NT2/D1 (cell line): ENCODE data around the gene BBS9.

Source experiments
- YY1 ChIP-seq: IDR thresholded peaks from 2 replicates; pipeline ENCODE4 v1.6.1; 2011; ENCODE audit not compliant: insufficient read length, insufficient read depth
- ZNF274 ChIP-seq: IDR thresholded peaks from 2 replicates; pipeline ENCODE4 v1.6.1; 2011; ENCODE audit warnings: mild to moderate bottlenecking, low read depth, low read length

DNA sequence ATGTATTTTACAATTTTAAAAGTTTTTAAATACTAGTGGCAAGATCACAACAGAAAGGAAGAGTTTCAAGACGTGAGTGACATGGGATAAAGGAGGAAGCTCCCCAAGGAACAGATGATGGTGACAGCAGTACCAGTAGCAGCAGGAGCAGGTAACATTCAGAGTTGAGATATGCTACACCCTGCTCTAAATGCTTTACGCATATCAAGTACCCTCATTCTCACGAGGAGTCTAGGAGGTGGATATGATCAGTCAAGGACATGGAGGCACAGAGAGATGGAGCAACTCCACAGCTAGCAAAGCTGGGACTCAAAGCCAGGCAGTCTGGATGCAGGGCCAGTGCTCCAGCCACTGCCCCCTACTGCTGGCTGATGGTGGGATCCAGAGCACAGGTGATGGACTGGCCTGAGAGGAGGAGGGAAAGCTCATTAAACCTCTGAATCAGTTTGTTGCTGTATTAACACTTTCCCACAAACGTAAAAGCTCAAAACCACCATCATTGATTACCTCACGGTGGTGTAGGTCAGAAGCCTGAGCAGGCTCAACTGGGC lies 37.6 kb upstream of the BBS9 start:
- TF ChIP-seq YY1 (no peak), ZNF274 (no peak)
